ENCODE measurements around the gene HBD.

DNA sequence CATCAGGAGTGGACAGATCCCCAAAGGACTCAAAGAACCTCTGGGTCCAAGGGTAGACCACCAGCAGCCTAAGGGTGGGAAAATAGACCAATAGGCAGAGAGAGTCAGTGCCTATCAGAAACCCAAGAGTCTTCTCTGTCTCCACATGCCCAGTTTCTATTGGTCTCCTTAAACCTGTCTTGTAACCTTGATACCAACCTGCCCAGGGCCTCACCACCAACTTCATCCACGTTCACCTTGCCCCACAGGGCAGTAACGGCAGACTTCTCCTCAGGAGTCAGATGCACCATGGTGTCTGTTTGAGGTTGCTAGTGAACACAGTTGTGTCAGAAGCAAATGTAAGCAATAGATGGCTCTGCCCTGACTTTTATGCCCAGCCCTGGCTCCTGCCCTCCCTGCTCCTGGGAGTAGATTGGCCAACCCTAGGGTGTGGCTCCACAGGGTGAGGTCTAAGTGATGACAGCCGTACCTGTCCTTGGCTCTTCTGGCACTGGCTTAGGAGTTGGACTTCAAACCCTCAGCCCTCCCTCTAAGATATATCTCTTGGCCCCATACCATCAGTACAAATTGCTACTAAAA, 7.5 kb downstream of the HBD start, which contains the start of gene HBB:
- TF ChIP-seq, protein P1, sequence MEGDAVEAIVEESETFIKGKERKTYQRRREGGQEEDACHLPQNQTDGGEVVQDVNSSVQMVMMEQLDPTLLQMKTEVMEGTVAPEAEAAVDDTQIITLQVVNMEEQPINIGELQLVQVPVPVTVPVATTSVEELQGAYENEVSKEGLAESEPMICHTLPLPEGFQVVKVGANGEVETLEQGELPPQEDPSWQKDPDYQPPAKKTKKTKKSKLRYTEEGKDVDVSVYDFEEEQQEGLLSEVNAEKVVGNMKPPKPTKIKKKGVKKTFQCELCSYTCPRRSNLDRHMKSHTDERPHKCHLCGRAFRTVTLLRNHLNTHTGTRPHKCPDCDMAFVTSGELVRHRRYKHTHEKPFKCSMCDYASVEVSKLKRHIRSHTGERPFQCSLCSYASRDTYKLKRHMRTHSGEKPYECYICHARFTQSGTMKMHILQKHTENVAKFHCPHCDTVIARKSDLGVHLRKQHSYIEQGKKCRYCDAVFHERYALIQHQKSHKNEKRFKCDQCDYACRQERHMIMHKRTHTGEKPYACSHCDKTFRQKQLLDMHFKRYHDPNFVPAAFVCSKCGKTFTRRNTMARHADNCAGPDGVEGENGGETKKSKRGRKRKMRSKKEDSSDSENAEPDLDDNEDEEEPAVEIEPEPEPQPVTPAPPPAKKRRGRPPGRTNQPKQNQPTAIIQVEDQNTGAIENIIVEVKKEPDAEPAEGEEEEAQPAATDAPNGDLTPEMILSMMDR (IDR thresholded peaks at IDR 0.05) = no peak
- no peak for TF ChIP-seq POLR2A (IDR thresholded peaks at IDR 0.05)

Measured in heart left ventricle (tissue), 13 donors.